Limb (tissue), 2 donors: Measurements from ENCODE around the gene PRSS23.
A peak's percentile ranks its signal among the peaks of the same experiment; 100 is the strongest.
"Not testable (repeated sequence)": the region's sequence is repeated elsewhere in the genome, so short reads cannot be mapped to it uniquely, and the experiment has no call there.

Experiments used
- DNase-seq, 2 donors: peaks; one replicate each; pipeline ENCODE4 v3.0.0-alpha.2; 2016; ENCODE audit errors: extremely low spot score in 2 of 2

PRSS23 gene, protein sequence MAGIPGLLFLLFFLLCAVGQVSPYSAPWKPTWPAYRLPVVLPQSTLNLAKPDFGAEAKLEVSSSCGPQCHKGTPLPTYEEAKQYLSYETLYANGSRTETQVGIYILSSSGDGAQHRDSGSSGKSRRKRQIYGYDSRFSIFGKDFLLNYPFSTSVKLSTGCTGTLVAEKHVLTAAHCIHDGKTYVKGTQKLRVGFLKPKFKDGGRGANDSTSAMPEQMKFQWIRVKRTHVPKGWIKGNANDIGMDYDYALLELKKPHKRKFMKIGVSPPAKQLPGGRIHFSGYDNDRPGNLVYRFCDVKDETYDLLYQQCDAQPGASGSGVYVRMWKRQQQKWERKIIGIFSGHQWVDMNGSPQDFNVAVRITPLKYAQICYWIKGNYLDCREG

GRCh38 chr11:86800076-86800959 lies at the start of gene PRSS23:
Gene PRSS23, plus strand, starts transcription at chr11:86800542. Its CDS starts 7,102 bp downstream, at chr11:86807644.
- DNase-seq, result peak; percentile 32 to 81

DNA sequence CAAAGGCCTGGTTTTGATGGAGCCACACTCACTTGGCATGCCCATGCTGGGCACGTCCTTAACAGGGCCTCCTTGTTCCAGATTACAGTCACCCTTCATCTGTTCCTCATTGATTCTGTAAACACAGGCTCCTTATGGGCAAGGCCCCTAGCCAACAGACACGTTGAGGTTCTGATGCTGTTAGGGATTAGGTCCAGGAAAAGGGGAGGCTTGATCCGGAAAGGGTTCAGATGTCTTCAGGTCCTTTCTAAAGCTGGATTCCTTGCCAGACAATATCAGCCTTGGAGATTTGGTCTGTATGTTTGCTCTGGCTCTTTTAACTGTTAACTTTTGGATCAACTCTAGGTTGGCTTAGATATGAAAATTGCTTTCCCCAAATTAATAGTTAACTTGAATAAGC lies 46.9 kb upstream of the PRSS23 start:
- no peak for DNase-seq

DNA sequence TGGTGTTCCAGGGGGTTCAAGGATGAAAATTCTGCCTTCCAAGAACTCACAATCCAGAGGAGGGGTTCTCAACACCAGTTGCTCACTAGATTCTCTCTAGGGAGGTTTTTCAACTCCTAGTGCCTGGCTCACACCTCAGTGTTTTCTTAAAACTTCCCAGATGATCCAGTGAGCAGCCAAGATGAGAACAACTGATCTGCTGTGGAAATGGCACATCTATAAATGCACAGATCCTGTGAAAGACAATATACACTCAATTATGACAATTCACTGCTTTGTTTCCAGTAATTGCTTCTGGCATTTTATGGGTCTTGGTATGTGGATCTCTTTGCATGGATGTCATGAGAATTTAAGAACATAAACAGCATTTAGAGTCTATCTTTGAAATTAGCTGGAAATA lies 45.2 kb upstream of the PRSS23 start:
- DNase-seq, result no peak

DNA sequence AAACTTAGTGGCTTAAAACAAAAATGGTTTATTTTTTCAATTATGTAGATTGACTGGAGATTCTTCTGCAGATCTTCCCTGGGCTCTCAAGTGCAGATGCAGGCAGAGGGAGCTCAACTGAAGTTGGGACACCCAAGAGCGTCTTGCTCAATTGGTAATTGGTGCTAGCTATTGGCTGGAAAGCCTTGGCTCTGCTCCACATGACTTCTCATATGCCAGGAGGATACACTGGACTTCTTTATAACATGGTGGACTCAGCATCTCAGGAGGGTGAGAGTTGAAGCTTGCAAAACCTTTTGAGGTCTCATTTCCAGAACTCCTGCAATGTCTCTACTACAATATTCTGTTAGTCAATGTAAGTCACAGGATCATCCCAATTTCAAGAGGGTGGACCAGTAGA lies 42.2 kb upstream of the PRSS23 start:
- DNase-seq, result no peak

DNA sequence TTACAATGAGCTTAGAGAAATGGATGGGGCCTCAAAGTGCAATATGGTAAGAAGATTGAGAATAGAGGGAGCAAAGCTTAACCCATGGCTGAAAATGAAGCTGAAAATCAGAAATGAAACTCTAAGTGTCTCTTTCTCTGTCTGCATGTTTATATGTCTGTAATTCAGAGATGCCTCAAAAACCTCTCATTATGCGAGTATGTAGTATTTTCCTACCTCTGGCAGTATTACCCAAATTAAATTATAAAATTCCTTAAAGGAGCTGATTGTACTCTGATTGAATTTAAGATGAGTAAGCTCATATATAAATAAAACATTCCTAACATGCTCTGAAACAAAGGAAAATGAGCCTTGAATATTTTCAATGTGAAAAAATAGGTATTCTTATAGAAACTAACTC lies 39.8 kb upstream of the PRSS23 start:
- DNase-seq, result no peak

GRCh38 chr11:86761978-86762377 lies 38.4 kb upstream of the PRSS23 start:
- no peak for DNase-seq

GRCh38 chr11:86765203-86765602 lies 35.1 kb upstream of the PRSS23 start:
- DNase-seq, result no peak

DNA sequence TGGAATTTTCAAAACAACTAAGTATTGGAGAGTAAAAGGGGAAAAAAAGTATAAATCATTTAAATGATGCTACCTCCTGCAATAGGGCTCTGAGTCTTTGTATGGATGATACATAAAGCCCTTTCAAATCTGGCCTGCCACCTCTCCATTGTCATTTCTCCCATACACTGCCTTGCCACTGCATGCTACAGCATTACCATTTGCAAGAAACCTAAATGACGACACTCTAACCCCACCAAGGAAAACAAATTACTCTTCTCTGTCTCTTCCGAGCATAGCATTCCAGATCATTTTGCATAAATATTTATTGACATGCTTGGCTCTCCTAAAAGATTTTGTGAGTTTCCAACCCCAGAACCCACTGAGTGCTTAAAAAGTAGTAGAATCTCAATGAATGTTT lies 34.5 kb upstream of the PRSS23 start:
- DNase-seq, result no peak

DNA sequence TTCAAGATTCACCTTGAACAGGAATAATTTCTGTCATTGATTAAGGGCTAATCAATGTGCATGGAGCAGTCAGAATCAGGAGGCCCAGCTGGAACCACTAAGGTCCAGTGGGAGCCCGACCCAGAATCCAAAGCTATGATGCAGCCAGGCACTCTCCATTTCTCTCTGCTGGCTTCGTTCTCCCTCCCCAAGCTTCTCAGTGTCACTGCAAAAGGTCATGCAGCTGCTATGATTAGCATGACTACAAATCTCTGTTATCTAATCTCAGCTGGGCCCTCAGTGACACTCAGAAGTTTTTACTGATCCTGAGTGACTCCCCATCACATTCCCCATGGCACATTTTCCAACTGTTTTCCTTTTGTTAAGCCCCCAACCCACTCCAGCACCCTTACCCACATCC lies 31.1 kb upstream of the PRSS23 start:
- no peak for DNase-seq

- not testable (repeated sequence) for DNase-seq
These were observed 29.8 kb upstream of the PRSS23 start for GRCh38 chr11:86770473-86771027.

GRCh38 chr11:86772999-86773398 lies 27.3 kb upstream of the PRSS23 start:
- DNase-seq, result no peak

DNA sequence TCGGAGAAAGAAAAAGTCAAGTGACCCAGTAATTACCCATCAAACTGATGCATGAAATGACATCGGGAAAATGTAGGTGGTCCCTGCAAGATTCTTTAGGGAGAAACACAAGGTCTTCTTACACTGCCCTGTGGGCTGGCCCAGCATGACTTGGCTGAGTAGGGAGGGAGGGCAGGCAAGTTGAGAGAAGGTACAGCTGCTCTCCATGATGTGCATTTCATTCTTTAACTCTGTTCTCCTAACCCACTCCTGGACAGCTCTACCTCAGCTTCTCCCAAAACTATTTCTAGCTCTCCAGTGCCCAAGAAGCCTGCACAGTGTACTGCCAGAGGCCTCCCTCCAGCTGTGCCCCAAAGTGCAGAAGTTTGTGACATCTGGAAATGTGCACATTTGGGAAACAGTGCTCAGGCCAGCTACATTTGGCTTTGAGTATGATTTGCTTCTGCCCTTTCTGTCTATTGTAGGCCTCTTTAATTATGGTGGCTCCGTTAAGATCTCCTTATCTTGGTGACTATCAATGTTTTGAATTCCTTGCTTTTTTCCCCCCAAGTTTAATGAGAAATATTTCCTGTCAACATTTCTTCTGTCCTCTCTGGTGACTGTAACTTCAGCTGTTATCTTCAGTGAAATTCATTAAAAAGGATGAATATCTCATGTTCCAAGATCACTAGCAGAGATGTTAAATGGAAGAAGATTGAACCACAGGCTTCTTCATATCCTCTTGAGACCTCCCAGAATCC lies 26.7 kb upstream of the PRSS23 start:
- DNase-seq, result no peak

- no peak for DNase-seq
These were observed 25.9 kb upstream of the PRSS23 start for GRCh38 chr11:86774417-86774816.

GRCh38 chr11:86775361-86775760 lies 25.0 kb upstream of the PRSS23 start:
- DNase-seq, result no peak

DNA sequence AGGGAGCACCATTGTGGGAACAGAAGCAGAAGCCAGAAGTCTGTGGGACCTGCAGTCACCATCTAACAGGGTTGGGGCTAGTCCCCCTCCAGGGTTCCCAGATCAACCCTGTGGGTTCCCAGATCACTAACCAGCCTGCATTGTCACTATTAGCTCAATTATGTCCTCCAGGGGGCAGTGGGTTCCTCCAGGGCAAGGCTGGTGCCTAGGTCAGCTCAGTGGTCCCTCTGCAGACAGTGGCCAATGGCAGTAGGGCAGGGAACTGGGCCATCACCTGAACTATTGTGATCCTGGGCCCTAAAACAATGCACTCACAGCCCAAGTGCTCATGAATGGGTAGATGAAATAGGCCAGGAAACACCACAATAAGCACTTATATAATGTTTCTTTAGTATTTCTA lies 18.8 kb upstream of the PRSS23 start:
- no peak for DNase-seq

GRCh38 chr11:86782742-86783141 lies 17.6 kb upstream of the PRSS23 start:
- no peak for DNase-seq

- DNase-seq, result no peak
These were observed 16.7 kb upstream of the PRSS23 start for GRCh38 chr11:86783661-86784060.

GRCh38 chr11:86784241-86784681 lies 16.1 kb upstream of the PRSS23 start:
- DNase-seq, result no peak

DNA sequence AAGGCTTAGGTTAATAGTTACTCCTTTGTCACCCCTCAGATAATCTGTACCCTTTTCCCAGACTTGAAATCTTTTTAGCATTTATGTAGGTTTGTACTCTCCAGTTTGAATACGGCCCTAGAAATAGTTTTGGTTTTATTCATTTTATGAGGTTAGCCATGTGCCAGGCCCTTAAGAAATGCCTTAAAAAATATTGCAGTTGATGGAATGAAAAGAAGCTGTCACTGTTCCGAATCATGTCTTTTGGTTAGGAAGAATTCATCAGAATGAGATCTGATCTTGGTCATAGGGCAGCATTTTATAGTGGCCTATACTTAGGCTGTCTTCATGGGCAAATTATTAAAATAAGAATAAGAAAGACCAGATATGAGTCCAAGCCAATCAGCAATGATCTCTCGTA lies 14.8 kb upstream of the PRSS23 start:
- DNase-seq, result no peak

DNA sequence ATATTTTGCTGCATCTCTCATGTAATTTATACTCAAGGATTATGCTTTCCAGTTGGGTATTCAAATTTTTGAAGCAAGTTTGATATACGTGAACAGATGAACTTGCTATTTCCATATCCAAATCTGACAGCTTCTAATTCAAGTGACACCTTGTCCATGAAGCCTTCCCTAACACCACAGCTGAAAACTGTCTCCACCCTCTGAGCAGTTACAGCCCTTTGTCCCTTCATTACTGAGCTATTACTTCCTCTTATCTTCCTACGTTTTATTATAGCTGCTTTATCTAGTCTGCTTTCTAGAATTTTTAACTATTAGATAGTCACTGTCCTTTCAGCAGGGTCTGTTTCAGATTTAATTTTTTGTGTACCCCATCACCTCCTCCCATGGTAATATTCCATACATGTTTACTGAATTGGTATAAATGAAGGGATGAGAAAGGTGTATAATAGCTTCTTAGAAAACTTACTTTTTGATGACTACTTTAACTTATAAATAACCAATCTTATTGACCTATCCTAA lies 13.3 kb upstream of the PRSS23 start:
- no peak for DNase-seq

- DNase-seq, result no peak
These were observed 12.7 kb upstream of the PRSS23 start for GRCh38 chr11:86787656-86788055.
